Panc1 (cell line): Measurements from ENCODE around the gene RFTN1. TPM values are rescaled to one million over a fixed set of nuclear protein-coding genes. Genes with fewer than 3 reads are reported as not detected.

Experiments
- ATAC-seq: fragments of 200-7000 bp; cut with Tn5 transposase; 2 replicates; pipeline ENCODE4 v1.9.1; 2020; ENCODE audit warnings: mild to moderate bottlenecking, moderate library complexity
- BruUV-seq: library from RNA; stranded (reverse); fragments of 400-500 nt; replicated peaks from 2 replicates; lab custom pipeline; 2021; lab: Mats Ljungman, UMichigan
- CTCF ChIA-PET: fragments of 300-600 bp; sonication (Branson Sonifier 250); formaldehyde crosslinking; loops from one replicate; lab custom pipeline; 2022; ENCODE audit warnings: antibody characterized with exemption; lab: Charles Lee
- POLR2A ChIA-PET: fragments of 300-600 bp; sonication (Branson Sonifier 250); formaldehyde crosslinking; loops from one replicate; lab custom pipeline; 2022; ENCODE audit warnings: antibody characterized with exemption; lab: Charles Lee
- DNase-seq: peaks from one replicate; pipeline ENCODE4 v3.0.0-alpha.2; 2010; ENCODE audit warnings: low read depth, low spot score
- H3K27ac ChIP-seq: 2 replicates; pipeline ENCODE4 v1.5.1; 2011; ENCODE audit warnings: mild to moderate bottlenecking, low read length, inconsistent platforms
- H3K27me3 ChIP-seq: fragments of 200-500 bp; sonication (Bioruptor generic); 2 replicates; pipeline ENCODE4 v1.6.0; 2014; ENCODE audit warnings: low read length, inconsistent platforms; ENCODE audit not compliant: control insufficient read depth, insufficient read depth
- H3K36me3 ChIP-seq: fragments of 200-500 bp; sonication (Bioruptor generic); 2 replicates; pipeline ENCODE4 v1.5.1; 2014; ENCODE audit warnings: inconsistent platforms, mild to moderate bottlenecking, low read length, moderate library complexity; ENCODE audit not compliant: control insufficient read depth, insufficient read depth
- H3K4me1 ChIP-seq: 2 replicates; pipeline ENCODE4 v1.5.1; 2011; ENCODE audit warnings: inconsistent platforms, mild to moderate bottlenecking, low read length, moderate library complexity; ENCODE audit not compliant: control insufficient read depth, insufficient read depth
- H3K4me3 ChIP-seq, 2 experiments: 2 replicates each; pipeline ENCODE4 v1.5.1; 2011 to 2012; ENCODE audit warnings: low read depth in 2 of 2, low read length in 2 of 2, mild to moderate bottlenecking in 2 of 2, inconsistent platforms in 1 of 2, moderate library complexity in 1 of 2
- H3K9me3 ChIP-seq: fragments of 200-500 bp; sonication (Bioruptor generic); 2 replicates; pipeline ENCODE4 v1.5.1; 2014; ENCODE audit warnings: low read depth, mild to moderate bottlenecking, inconsistent platforms, low read length, moderate library complexity; ENCODE audit not compliant: control insufficient read depth, insufficient read depth
- CTCF ChIP-seq: fragments of 450-650 bp; IDR thresholded peaks from 2 replicates; pipeline ENCODE4 v1.5.1; 2017; ENCODE audit warnings: mild to moderate bottlenecking
- POLR2AphosphoS5 ChIP-seq: IDR thresholded peaks from 2 replicates; pipeline ENCODE4 v1.6.1; 2012; ENCODE audit warnings: mild to moderate bottlenecking, low read depth, low read length, moderate library complexity
- REST ChIP-seq, 2 experiments: IDR thresholded peaks; 2 replicates each; pipeline ENCODE4 v1.6.1; 2011 to 2012; ENCODE audit warnings: low read depth in 2 of 2, control low read depth in 1 of 2, low read length in 1 of 2, mild to moderate bottlenecking in 1 of 2, moderate library complexity in 1 of 2; ENCODE audit not compliant: insufficient read depth in 1 of 2
- SIN3A ChIP-seq: IDR thresholded peaks from 2 replicates; pipeline ENCODE4 v1.6.1; 2012; ENCODE audit warnings: low read depth, mild to moderate bottlenecking, low read length, moderate library complexity, borderline replicate concordance; ENCODE audit not compliant: insufficient read depth
- TCF7L2 ChIP-seq: IDR thresholded peaks from 2 replicates; pipeline ENCODE4 v1.6.1; 2011; ENCODE audit warnings: mild to moderate bottlenecking, low read depth, low read length, inconsistent platforms
- in situ Hi-C: cut with HindIII; loops from 2 replicates; pipeline ENCODE4 v1.10.0; 2016; ENCODE audit warnings: low sequenced_read_pairs, low pct_unique_long_range_greater_than_20kb
- intact Hi-C: fragments of 100-400 bp; cut with micrococcal nuclease; formaldehyde crosslinking; loops from one replicate; pipeline ENCODE4 v1.10.0; 2022; ENCODE audit not compliant: unreplicated experiment
- total RNA-seq: library from RNA; stranded (reverse); gene quantifications from one replicate; pipeline ENCODE4 v1.2.1, GENCODE V29; 2021; ENCODE audit not compliant: unreplicated experiment

Gene RFTN1
- total RNA-seq, 1 experiment from 2014 or later = 0.90 TPM

- Histone ChIP-seq H3K27me3 (no peaks in the 10 kb centered on the region), H3K9me3 (no peaks in the 10 kb centered on the region), H3K4me3 (no peak overlapping the region), H3K4me1 (no peaks in the 10 kb centered on the region), H3K27ac (no peak overlapping the region), H3K36me3 (no peaks in the 10 kb centered on the region)
- POLR2A ChIA-PET = no interaction called here
- TF ChIP-seq POLR2AphosphoS5 (no peak), TCF7L2 (no peak), REST (IDR thresholded peaks at IDR 0.05; ENCODE audit: insufficient read depth in 1 of 2, low read depth in 2 of 2, low read length in 1 of 2) (no peak), CTCF (no peak)
- ATAC-seq = no peak
- no TSS peak for BruUV-seq
- in situ Hi-C loops (no loop called here), intact Hi-C loops (no loop called here)
- CTCF ChIA-PET = no interaction called here
- DNase-seq = no peak
These were observed 236.0 kb downstream of the RFTN1 start for GRCh38 chr3:16277471-16277870.

GRCh38 chr3:16273867-16274266, 239.6 kb downstream of the RFTN1 start:
- DNase-seq (no peak), ATAC-seq (no peak)
- no peaks in the 10 kb centered on the region; the same call in 1 of the 2 replicates for H3K36me3 ChIP-seq
- CTCF ChIA-PET = no interaction called here
- in situ Hi-C loops = no loop called here
- intact Hi-C loops = no loop called here
- no peak overlapping the region for H3K4me3 ChIP-seq
- no TSS peak for BruUV-seq
- no peaks in the 10 kb centered on the region for H3K9me3 ChIP-seq
- POLR2A ChIA-PET = no interaction called here
- H3K27ac ChIP-seq = no peak overlapping the region
- H3K27me3 ChIP-seq = no peaks in the 10 kb centered on the region
- no peaks in the 10 kb centered on the region for H3K4me1 ChIP-seq
- no peak for TF ChIP-seq SIN3A
- no peak for TF ChIP-seq POLR2AphosphoS5
- TF ChIP-seq CTCF = no peak
- no peak for TF ChIP-seq REST (IDR thresholded peaks at IDR 0.05; ENCODE audit: insufficient read depth in 1 of 2, low read depth in 2 of 2, low read length in 1 of 2)
- no peak for TF ChIP-seq TCF7L2
